Measurements from ENCODE around the gene ANKRD33B.

DNA sequence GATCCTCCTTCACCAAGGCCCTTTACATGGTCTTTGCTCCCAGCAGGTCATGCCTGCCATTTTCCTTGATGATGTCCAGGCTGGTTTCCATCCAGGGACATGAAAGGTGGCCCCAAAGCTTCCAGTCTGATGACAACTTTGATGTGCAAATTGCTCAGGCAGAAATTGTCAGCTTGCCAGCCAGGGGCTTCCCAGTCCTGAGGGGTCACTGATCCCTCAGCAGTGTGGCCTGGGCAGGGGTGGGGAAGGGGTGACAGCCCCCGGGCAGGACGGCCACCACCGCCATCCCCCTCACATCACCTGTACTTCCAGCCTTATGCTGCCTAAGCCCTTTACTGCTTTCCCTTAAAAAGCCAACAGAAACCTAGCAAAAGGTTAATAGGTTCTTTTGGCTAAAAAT, 96.3 kb downstream of the ANKRD33B start:
- TF ChIP-seq CTCF (optimal IDR thresholded peaks at IDR 0.05 in 1 of 3, IDR thresholded peaks at IDR 0.05 in 1 of 3, conservative IDR thresholded peaks at IDR 0.05 in 1 of 3; ENCODE audit: extremely low read depth in 1 of 3, insufficient read depth in 2 of 3, low read length in 3 of 3): no peak
- TF ChIP-seq EZH2 (IDR thresholded peaks at IDR 0.05; ENCODE audit: low read length): no peak

Data from keratinocyte (primary cell).